Measurements from ENCODE around the gene COL6A3. TPM values are rescaled to one million over a fixed set of nuclear protein-coding genes. Genes with fewer than 3 reads are reported as not detected.

COL6A3 gene
- total RNA-seq, 1 experiment from 2014 or later, result 0.86 TPM

GRCh38 chr2:237294460-237294859 is 119.5 kb downstream of the COL6A3 start:
- peaks cover 14% of the 10 kb centered on the region for H3K27me3 ChIP-seq (replicated peaks; ENCODE audit: insufficient read depth, low read depth, low read length, poor library complexity)
- no peak for DNase-seq (ENCODE audit: low spot score)
- no peaks in the 10 kb centered on the region for H3K36me3 ChIP-seq (ENCODE audit: insufficient read depth, low read length, poor library complexity, severe bottlenecking)
- TF ChIP-seq EZH2 (IDR thresholded peaks at IDR 0.05; ENCODE audit: borderline replicate concordance, low read depth, low read length, poor library complexity, severe bottlenecking) (no peak), CTCF (conservative IDR thresholded peaks at IDR 0.05; ENCODE audit: low read depth, low read length) (no peak)
- intact Hi-C loops (cut with micrococcal nuclease; ENCODE audit: unreplicated experiment), result loop anchor here (5.0 kb wide), 1 partner anchor 87 kb away; no protein-coding TSS in a partner anchor
- H3K4me1 ChIP-seq (ENCODE audit: insufficient read depth, low read length, poor library complexity, severe bottlenecking), result peaks cover 22% of the 10 kb centered on the region
- ChIA-PET CTCF (no interaction called here), POLR2A (ENCODE audit: low non-redundant PET) (no interaction called here)
- H3K9me3 ChIP-seq (ENCODE audit: low read depth, low read length, poor library complexity, severe bottlenecking), result no peaks in the 10 kb centered on the region
- H3K4me3 ChIP-seq (ENCODE audit: low read depth, low read length, poor library complexity, severe bottlenecking), result no peak overlapping the region
- H3K27ac ChIP-seq (ENCODE audit: low read depth, low read length, poor library complexity, severe bottlenecking), result no peak overlapping the region
- no TSS peak for BruUV-seq (replicated peaks)

DNA sequence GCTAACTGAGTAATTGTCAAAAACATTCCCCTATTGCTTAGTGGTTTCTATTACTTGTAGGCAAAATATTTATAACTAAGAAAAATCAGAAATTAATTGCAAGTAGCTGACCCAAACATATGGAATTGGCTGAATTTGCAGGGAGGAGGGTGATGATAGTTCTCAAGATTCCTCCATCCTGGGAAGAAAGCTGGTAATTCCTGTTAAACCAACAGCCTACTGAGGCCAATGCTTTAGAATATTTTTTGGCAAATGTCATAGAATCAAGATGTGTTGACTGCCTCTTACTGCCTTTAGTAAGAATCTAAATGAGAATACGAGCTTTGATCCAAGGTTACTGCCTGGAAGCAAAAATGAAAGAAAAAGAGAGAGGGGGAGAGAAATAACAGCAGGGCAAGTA is 120.0 kb downstream of the COL6A3 start:
- H3K27ac ChIP-seq (ENCODE audit: low read depth, low read length, poor library complexity, severe bottlenecking), result no peak overlapping the region
- ChIA-PET POLR2A (ENCODE audit: low non-redundant PET) (no interaction called here), CTCF (interaction anchor here (0.7 kb wide), 1 partner anchor 127 kb away, joined by 4 read pairs; no protein-coding TSS in a partner anchor)

DNA sequence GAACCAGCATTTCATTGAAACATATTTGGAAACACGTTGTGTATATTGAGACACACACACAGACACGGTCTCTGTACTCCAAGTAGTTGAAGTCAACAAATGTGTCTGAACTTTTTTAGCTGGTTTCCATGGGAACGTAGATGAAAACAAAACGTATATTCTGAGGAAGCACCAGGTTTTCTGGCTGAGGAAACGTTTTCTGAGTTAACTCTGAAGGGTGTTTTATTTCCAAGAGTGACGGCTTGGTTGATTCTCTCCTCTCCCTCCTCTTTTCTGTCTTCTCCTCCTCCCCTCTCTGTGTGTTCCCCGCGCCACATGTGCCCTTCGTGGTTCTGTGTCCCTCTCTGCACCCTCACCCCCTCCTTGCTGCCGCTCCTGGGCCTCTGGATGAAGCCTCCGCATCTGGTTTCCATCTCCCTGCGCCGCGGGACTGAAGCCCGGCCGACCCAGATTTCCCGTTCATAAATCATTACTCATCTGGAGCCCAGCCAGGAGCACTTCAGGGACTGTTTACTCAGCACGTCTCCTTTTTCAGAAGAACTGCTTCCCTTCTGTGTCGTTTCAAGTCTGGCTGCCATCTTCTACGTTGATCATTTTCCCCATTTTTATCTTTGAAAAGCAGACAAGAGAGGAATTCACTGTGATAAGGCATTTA is 122.7 kb downstream of the COL6A3 start:
- Histone ChIP-seq H3K4me3 (ENCODE audit: low read depth, low read length, poor library complexity, severe bottlenecking) (peak overlapping the region; percentile 8), H3K36me3 (ENCODE audit: insufficient read depth, low read length, poor library complexity, severe bottlenecking) (no peaks in the 10 kb centered on the region), H3K9me3 (ENCODE audit: low read depth, low read length, poor library complexity, severe bottlenecking) (no peaks in the 10 kb centered on the region), H3K4me1 (ENCODE audit: insufficient read depth, low read length, poor library complexity, severe bottlenecking) (peaks cover 22% of the 10 kb centered on the region), H3K27ac (ENCODE audit: low read depth, low read length, poor library complexity, severe bottlenecking) (peak overlapping the region; percentile 23), H3K27me3 (replicated peaks; ENCODE audit: insufficient read depth, low read depth, low read length, poor library complexity) (peaks cover 12% of the 10 kb centered on the region)
- ChIA-PET POLR2A (ENCODE audit: low non-redundant PET) (no interaction called here), CTCF (no interaction called here)
- no peak for TF ChIP-seq EZH2 (IDR thresholded peaks at IDR 0.05; ENCODE audit: borderline replicate concordance, low read depth, low read length, poor library complexity, severe bottlenecking)
- no peak for TF ChIP-seq CTCF (conservative IDR thresholded peaks at IDR 0.05; ENCODE audit: low read depth, low read length)
- peak; percentile 98 for DNase-seq (ENCODE audit: low spot score)
- intact Hi-C loops (cut with micrococcal nuclease; ENCODE audit: unreplicated experiment), result loop anchor here (5.0 kb wide), 1 partner anchor 84 kb away; no protein-coding TSS in a partner anchor
- no TSS peak for BruUV-seq (replicated peaks)

More for the DNA sequence above, 120.0 kb downstream of the COL6A3 start:
- no peak for DNase-seq (ENCODE audit: low spot score)
- H3K27me3 ChIP-seq (replicated peaks; ENCODE audit: insufficient read depth, low read depth, low read length, poor library complexity), result peaks cover 14% of the 10 kb centered on the region
- no peak for TF ChIP-seq EZH2 (IDR thresholded peaks at IDR 0.05; ENCODE audit: borderline replicate concordance, low read depth, low read length, poor library complexity, severe bottlenecking)
- TF ChIP-seq CTCF (conservative IDR thresholded peaks at IDR 0.05; ENCODE audit: low read depth, low read length), result no peak
- H3K4me3 ChIP-seq (ENCODE audit: low read depth, low read length, poor library complexity, severe bottlenecking), result no peak overlapping the region
- no TSS peak for BruUV-seq (replicated peaks)
- no peaks in the 10 kb centered on the region for H3K36me3 ChIP-seq (ENCODE audit: insufficient read depth, low read length, poor library complexity, severe bottlenecking)
- peaks cover 22% of the 10 kb centered on the region for H3K4me1 ChIP-seq (ENCODE audit: insufficient read depth, low read length, poor library complexity, severe bottlenecking)
- no peaks in the 10 kb centered on the region for H3K9me3 ChIP-seq (ENCODE audit: low read depth, low read length, poor library complexity, severe bottlenecking)
- intact Hi-C loops (cut with micrococcal nuclease; ENCODE audit: unreplicated experiment), result loop anchor here (5.0 kb wide), 1 partner anchor 87 kb away; no protein-coding TSS in a partner anchor

Measured in A673 (cell line).